ENCODE measurements around the gene MYNN. TPM values are rescaled to one million over a fixed set of nuclear protein-coding genes. Genes with fewer than 3 reads are reported as not detected.

Gene MYNN
- total and polyA plus RNA-seq, 9 of the 15 experiments (the other 6 are each of a cell fraction or from before 2014, with no cell fraction given) = 10.4 to 35.7 (median 21.3) TPM

- TF ChIP-seq KAT7 (CRISPR knock-in tag; IDR thresholded peaks at IDR 0.05; ENCODE audit: borderline replicate concordance) = peak; percentile 80; the same call in 1 of the 2 replicates
- TF ChIP-seq MNT (conservative IDR thresholded peaks at IDR 0.05) = peak; percentile 56 to 76; a peak in 3 of 4 replicates
- peak; percentile 88 for TF ChIP-seq PML (IDR thresholded peaks at IDR 0.05; ENCODE audit: low read length)
- no peak for TF ChIP-seq ADNP (tag; IDR thresholded peaks at IDR 0.05)
- peak; percentile 90 for TF ChIP-seq GTF2E2 (tag; IDR thresholded peaks at IDR 0.05)
- no peak for TF ChIP-seq ZNF408 (CRISPR knock-in tag; IDR thresholded peaks at IDR 0.05; ENCODE audit: low read depth)
- no peak for TF ChIP-seq EHMT2 (IDR thresholded peaks at IDR 0.05)
- peak; percentile 82 for TF ChIP-seq PHF20 (IDR thresholded peaks at IDR 0.05; ENCODE audit: partially characterized antibody)
- no peak for TF ChIP-seq HNRNPUL1 (IDR thresholded peaks at IDR 0.05; ENCODE audit: low read length)
- 0 out of 2 replicates have a peak, but pooled peaks have one; percentile 40 for TF ChIP-seq TOE1 (IDR thresholded peaks at IDR 0.05; ENCODE audit: borderline replicate concordance)
- TF ChIP-seq TOE1 (CRISPR knock-in tag; IDR thresholded peaks at IDR 0.05; ENCODE audit: borderline replicate concordance, low read depth) = no peak
- 0 out of 2 replicates have a peak, but pooled peaks have one; percentile 6 for TF ChIP-seq CBX5 (IDR thresholded peaks at IDR 0.05; ENCODE audit: borderline replicate concordance, low read depth)
- 0 out of 2 replicates have a peak, but pooled peaks have one; percentile 81 for TF ChIP-seq ZNF609 (CRISPR knock-in tag; IDR thresholded peaks at IDR 0.05; ENCODE audit: borderline replicate concordance)
- no peak for TF ChIP-seq MCM2 (IDR thresholded peaks at IDR 0.05; ENCODE audit: low read depth)
- no peak for TF ChIP-seq HINFP (tag; conservative IDR thresholded peaks at IDR 0.05; ENCODE audit: low read depth)
- TF ChIP-seq ATF6 (CRISPR knock-in tag; IDR thresholded peaks at IDR 0.05) = peak; percentile 41; the same call in 1 of the 2 replicates
These were observed at the start of gene MYNN (continued) for GRCh38 chr3:169772897-169773816.

All from K562 (cell line).